Measurements from ENCODE around the gene KIAA0930.
"Not testable (repeated sequence)": the region's sequence is repeated elsewhere in the genome, so short reads cannot be mapped to it uniquely, and the experiment has no call there.

KIAA0930 gene

GRCh38 chr22:45262931-45263462, 22.3 kb upstream of the KIAA0930 start:
- TF ChIP-seq TAF1 (IDR thresholded peaks at IDR 0.05; ENCODE audit: low read depth, low read length) (no peak), PAX5 (IDR thresholded peaks at IDR 0.05; ENCODE audit: insufficient read depth, low read length, severe bottlenecking) (no peak), POU2F2 (IDR thresholded peaks at IDR 0.05; ENCODE audit: low read depth, low read length) (no peak), POLR2A (IDR thresholded peaks at IDR 0.05; ENCODE audit: low read depth, low read length) (no peak), SPI1 (IDR thresholded peaks at IDR 0.05; ENCODE audit: low read depth, low read length) (no peak), POLR2AphosphoS5 (IDR thresholded peaks at IDR 0.05; ENCODE audit: low read depth, low read length) (no peak)
- FAIRE-seq, result no peak
- DNase-seq (ENCODE audit: insufficient read length, low spot score), result no peak

- TF ChIP-seq PAX5 (IDR thresholded peaks at IDR 0.05; ENCODE audit: insufficient read depth, low read length, severe bottlenecking) (no peak), TAF1 (IDR thresholded peaks at IDR 0.05; ENCODE audit: low read depth, low read length) (no peak)
- DNase-seq (ENCODE audit: insufficient read length, low spot score) (no peak), FAIRE-seq (no peak)
Observed at GRCh38 chr22:45262195-45262930, 21.7 kb upstream of the KIAA0930 start.

GRCh38 chr22:45261407-45262088, 20.9 kb upstream of the KIAA0930 start:
- DNase-seq (ENCODE audit: insufficient read length, low spot score) (no peak), FAIRE-seq (peak; percentile 74)
- TF ChIP-seq SPI1 (IDR thresholded peaks at IDR 0.05; ENCODE audit: low read depth, low read length) (no peak), POU2F2 (IDR thresholded peaks at IDR 0.05; ENCODE audit: low read depth, low read length) (no peak), TAF1 (IDR thresholded peaks at IDR 0.05; ENCODE audit: low read depth, low read length) (no peak), POLR2AphosphoS5 (IDR thresholded peaks at IDR 0.05; ENCODE audit: low read depth, low read length) (no peak), POLR2A (IDR thresholded peaks at IDR 0.05; ENCODE audit: low read depth, low read length) (no peak), PAX5 (IDR thresholded peaks at IDR 0.05; ENCODE audit: insufficient read depth, low read length, severe bottlenecking) (no peak)

DNA sequence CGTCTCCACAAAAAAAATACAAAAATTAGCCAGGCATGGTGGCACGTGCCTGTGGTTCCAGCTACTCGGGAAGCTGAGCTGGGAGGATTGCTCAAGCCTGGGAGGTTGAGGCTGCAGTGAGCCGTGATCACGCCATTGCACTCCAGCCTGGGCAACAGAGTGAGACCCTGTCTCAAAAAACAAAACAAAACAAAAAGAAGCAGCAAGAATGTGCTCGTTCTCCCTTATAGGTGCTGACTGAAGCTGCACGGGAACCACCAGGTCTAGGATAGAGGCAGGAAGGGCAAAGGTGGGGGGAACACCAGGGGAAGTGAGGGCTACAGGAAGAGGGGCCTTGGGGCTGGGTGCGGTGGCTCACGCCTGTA, 19.7 kb upstream of the KIAA0930 start:
- not testable (repeated sequence) for DNase-seq (ENCODE audit: insufficient read length, low spot score); FAIRE-seq

DNA sequence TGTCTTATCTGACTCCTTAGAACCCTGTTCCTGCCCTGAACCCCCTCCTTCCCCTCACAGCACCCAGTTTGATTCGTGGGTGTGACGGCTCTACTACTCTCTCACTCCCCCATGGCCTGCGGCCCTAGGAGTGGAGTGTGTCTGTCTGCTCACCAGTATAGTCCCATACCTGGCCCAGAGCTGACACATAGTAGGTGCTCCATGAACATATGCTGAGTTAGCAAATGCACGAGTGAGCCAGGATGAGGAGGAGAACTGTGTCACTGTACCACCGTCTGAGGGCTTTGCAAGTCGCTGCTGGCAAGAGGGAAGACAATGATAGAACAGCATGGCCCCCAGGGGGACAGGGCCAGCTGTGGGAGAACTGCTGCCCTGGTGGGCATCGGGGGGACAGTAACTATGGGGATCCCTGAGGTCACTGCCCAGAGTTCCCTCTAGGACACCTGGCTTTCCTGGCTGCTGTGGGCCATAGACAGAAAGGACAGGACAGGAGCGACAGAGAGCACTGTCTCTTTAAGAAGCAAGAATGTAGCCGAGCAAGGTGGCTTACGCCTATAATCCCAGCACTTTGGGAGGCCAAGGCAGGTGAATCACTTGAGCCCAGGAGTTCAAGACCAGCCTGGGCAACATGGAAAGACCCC, 19.2 kb upstream of the KIAA0930 start:
- FAIRE-seq (no peak), DNase-seq (ENCODE audit: insufficient read length, low spot score) (no peak)
- TF ChIP-seq POLR2AphosphoS5 (IDR thresholded peaks at IDR 0.05; ENCODE audit: low read depth, low read length) (no peak), POU2F2 (IDR thresholded peaks at IDR 0.05; ENCODE audit: low read depth, low read length) (no peak), SPI1 (IDR thresholded peaks at IDR 0.05; ENCODE audit: low read depth, low read length) (no peak), TAF1 (IDR thresholded peaks at IDR 0.05; ENCODE audit: low read depth, low read length) (no peak), POLR2A (IDR thresholded peaks at IDR 0.05; ENCODE audit: low read depth, low read length) (no peak), PAX5 (IDR thresholded peaks at IDR 0.05; ENCODE audit: insufficient read depth, low read length, severe bottlenecking) (no peak)

- not testable (repeated sequence) for DNase-seq (ENCODE audit: insufficient read length, low spot score)
Observed at GRCh38 chr22:45257941-45258340, 17.2 kb upstream of the KIAA0930 start.

DNA sequence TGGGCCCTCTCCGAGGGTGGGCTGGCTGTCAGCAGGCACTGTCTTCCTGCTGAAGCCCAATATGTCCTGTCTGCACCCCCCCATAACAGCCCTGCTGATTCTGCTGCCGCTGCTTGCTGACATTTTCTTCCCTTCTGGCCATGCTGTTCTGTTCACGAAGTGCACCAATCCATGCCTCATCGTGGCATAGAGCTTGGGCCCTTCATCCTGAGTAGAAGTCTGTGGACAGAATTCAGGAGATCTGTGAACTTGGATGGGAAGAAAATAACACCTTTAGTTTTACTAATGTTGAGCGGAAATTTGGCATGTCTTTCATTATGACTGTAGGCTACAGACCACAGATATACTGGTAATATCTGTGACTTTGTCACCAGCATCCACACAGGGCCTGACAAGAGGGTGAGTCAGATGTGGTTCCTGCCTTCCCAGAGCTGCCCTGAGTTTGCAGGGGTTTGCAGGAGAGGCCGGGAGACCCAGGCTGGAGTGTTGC, 14.1 kb upstream of the KIAA0930 start:
- DNase-seq (ENCODE audit: insufficient read length, low spot score) (no peak), FAIRE-seq (peak; percentile 93)
- no peak for TF ChIP-seq PAX5 (IDR thresholded peaks at IDR 0.05; ENCODE audit: insufficient read depth, low read length, severe bottlenecking)

More at GRCh38 chr22:45257941-45258340, 17.2 kb upstream of the KIAA0930 start:
- FAIRE-seq, result not testable (repeated sequence)

DNA sequence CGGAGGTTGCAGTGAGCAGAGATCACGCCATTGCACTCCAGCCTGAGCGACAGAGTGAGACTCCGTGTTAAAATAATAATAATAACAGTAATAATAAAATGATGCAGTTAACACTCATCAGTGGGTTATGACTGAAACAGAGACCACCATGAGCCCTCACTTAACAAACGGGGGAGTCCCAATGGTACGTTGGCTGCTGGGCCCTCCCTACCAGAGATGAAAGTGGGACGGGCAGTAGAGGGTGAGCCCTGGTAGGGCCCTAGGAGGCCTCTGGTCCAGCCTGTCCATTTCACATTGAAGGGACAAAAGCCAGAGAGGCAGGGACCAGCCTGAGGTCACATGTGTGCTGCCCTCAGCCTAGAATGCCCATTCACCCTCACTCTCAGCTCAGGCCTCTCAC, 13.7 kb upstream of the KIAA0930 start:
- 0 out of 2 replicates have a peak, but pooled peaks have one; percentile 14 for TF ChIP-seq POU2F2 (IDR thresholded peaks at IDR 0.05; ENCODE audit: low read depth, low read length)
- no peak for TF ChIP-seq POLR2AphosphoS5 (IDR thresholded peaks at IDR 0.05; ENCODE audit: low read depth, low read length)
- DNase-seq (ENCODE audit: insufficient read length, low spot score) (no peak), FAIRE-seq (no peak)

DNA sequence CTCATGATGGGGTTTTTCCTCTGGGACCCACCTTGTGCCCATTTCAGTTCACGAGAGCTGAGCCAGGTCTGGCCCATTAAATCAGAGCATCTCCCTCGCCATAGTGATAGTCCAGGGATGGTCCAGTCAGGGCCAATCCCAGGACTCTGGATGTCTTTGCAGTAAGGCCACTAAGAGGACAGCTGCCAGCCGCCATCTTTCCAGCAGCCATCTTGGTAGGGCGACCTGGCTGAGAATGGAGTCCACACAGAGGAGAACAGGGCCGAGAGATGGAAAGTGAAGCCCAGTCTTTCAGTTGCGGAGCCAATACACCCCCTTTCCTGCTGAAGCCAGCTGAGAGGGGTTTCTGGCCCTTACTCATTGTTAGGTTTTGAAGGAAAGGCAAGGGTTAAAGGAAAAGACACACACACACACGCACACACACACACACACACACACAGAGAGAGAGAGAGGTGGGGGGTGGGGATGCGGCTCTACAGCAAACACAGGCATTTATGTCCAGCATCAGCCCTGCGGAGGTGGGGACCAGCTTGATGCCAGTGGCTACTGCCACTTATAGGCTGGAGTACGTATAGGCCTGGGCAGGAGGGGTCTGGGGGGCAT, 12.4 kb upstream of the KIAA0930 start:
- no peak for TF ChIP-seq PAX5 (IDR thresholded peaks at IDR 0.05; ENCODE audit: insufficient read depth, low read length, severe bottlenecking)
- TF ChIP-seq POU2F2 (IDR thresholded peaks at IDR 0.05; ENCODE audit: low read depth, low read length), result no peak
- no peak for TF ChIP-seq POLR2A (IDR thresholded peaks at IDR 0.05; ENCODE audit: low read depth, low read length)
- TF ChIP-seq SPI1 (IDR thresholded peaks at IDR 0.05; ENCODE audit: low read depth, low read length), result no peak
- TF ChIP-seq POLR2AphosphoS5 (IDR thresholded peaks at IDR 0.05; ENCODE audit: low read depth, low read length), result no peak
- TF ChIP-seq TAF1 (IDR thresholded peaks at IDR 0.05; ENCODE audit: low read depth, low read length), result no peak
- no peak for DNase-seq (ENCODE audit: insufficient read length, low spot score)
- FAIRE-seq, result peak; percentile 40

GRCh38 chr22:45251825-45252224, 11.1 kb upstream of the KIAA0930 start:
- DNase-seq (ENCODE audit: insufficient read length, low spot score) (no peak), FAIRE-seq (no peak)
- no peak for TF ChIP-seq POLR2AphosphoS5 (IDR thresholded peaks at IDR 0.05; ENCODE audit: low read depth, low read length)
- TF ChIP-seq POU2F2 (IDR thresholded peaks at IDR 0.05; ENCODE audit: low read depth, low read length), result no peak
- no peak for TF ChIP-seq TAF1 (IDR thresholded peaks at IDR 0.05; ENCODE audit: low read depth, low read length)
- TF ChIP-seq POLR2A (IDR thresholded peaks at IDR 0.05; ENCODE audit: low read depth, low read length), result no peak
- no peak for TF ChIP-seq SPI1 (IDR thresholded peaks at IDR 0.05; ENCODE audit: low read depth, low read length)
- TF ChIP-seq PAX5 (IDR thresholded peaks at IDR 0.05; ENCODE audit: insufficient read depth, low read length, severe bottlenecking), result no peak
